PC-9 (cell line): ENCODE results near the gene SRA1. TPM values are rescaled to one million over a fixed set of nuclear protein-coding genes. Genes with fewer than 3 reads are reported as not detected.

ENCODE experiments used
- BruUV-seq: library from RNA; stranded (reverse); fragments of 400-500 nt; replicated peaks from 2 replicates; lab custom pipeline; 2021; lab: Mats Ljungman, UMichigan
- CTCF ChIA-PET: fragments of 300-600 bp; sonication (Branson Sonifier 250); formaldehyde crosslinking; loops from one replicate; lab custom pipeline; 2022; ENCODE audit warnings: antibody characterized with exemption; lab: Charles Lee
- POLR2A ChIA-PET: fragments of 300-600 bp; sonication (Branson Sonifier 250); formaldehyde crosslinking; loops from one replicate; lab custom pipeline; 2022; ENCODE audit warnings: antibody characterized with exemption; ENCODE audit not compliant: unreplicated experiment; lab: Charles Lee
- DNase-seq, 2 experiments: peaks; one replicate each; pipeline versions ENCODE4 v3.0.0 to v3.0.0-alpha.2; 2015 to 2022; ENCODE audit warnings: mixed read lengths in 1 of 2
- H2AFZ ChIP-seq: fragments of 200-600 bp; sonication (generic); 2 replicates; pipeline ENCODE4 v1.8.1; 2017; ENCODE audit warnings: antibody characterized with exemption
- H3F3A ChIP-seq: fragments of 200-600 bp; sonication (generic); 2 replicates; pipeline ENCODE4 v1.8.1; 2017; ENCODE audit warnings: antibody characterized with exemption, mild to moderate bottlenecking, low read depth; ENCODE audit not compliant: insufficient read depth
- H3K27ac ChIP-seq: fragments of 200-600 bp; sonication (generic); 2 replicates; pipeline ENCODE4 v1.6.1; 2016; ENCODE audit warnings: mixed run types
- H3K27me3 ChIP-seq: fragments of 200-600 bp; sonication (generic); 2 replicates; pipeline ENCODE4 v1.6.1; 2016; ENCODE audit warnings: low read depth, mixed run types; ENCODE audit not compliant: insufficient read depth
- H3K36me3 ChIP-seq: fragments of 200-600 bp; sonication (generic); 2 replicates; pipeline ENCODE4 v1.6.1; 2016; ENCODE audit warnings: low read depth, mixed run types
- H3K4me1 ChIP-seq: fragments of 200-600 bp; sonication (generic); replicated peaks from 2 replicates; pipeline ENCODE4 v1.6.1; 2016; ENCODE audit warnings: mixed run types; ENCODE audit not compliant: insufficient read depth
- H3K4me2 ChIP-seq: fragments of 200-600 bp; sonication (generic); 2 replicates; pipeline ENCODE4 v1.6.1; 2017; ENCODE audit warnings: mixed run types
- H3K4me3 ChIP-seq: fragments of 200-600 bp; sonication (generic); 2 replicates; pipeline ENCODE4 v1.6.1; 2016; ENCODE audit warnings: mixed run types
- H3K79me2 ChIP-seq: fragments of 200-600 bp; sonication (generic); 2 replicates; pipeline ENCODE4 v1.6.1; 2017; ENCODE audit warnings: low read depth, mixed run types
- H3K9me2 ChIP-seq: fragments of 200-600 bp; sonication (generic); 2 replicates; pipeline ENCODE4 v1.8.1; 2017; ENCODE audit warnings: mild to moderate bottlenecking; ENCODE audit not compliant: insufficient read depth
- H3K9me3 ChIP-seq: fragments of 200-600 bp; sonication (generic); 2 replicates; pipeline ENCODE4 v1.8.1; 2016; ENCODE audit warnings: low read depth; ENCODE audit not compliant: insufficient read depth
- H4K20me1 ChIP-seq: fragments of 200-600 bp; sonication (generic); 2 replicates; pipeline ENCODE4 v1.8.1; 2017; ENCODE audit not compliant: insufficient read depth
- EZH2 ChIP-seq: fragments of 200-600 bp; sonication (generic); IDR thresholded peaks from 2 replicates; pipeline ENCODE4 v1.8.0; 2017; ENCODE audit warnings: antibody characterized with exemption, low read depth
- intact Hi-C: fragments of 100-400 bp; cut with micrococcal nuclease; formaldehyde crosslinking; loops from one replicate; pipeline ENCODE4 v1.10.0; 2022; ENCODE audit not compliant: unreplicated experiment
- total RNA-seq: library from RNA; stranded (reverse); gene quantifications from 2 replicates; pipeline ENCODE4 v1.2.3, GENCODE V29; 2021
- TF ChIP-seq, protein P1 (sequence below): fragments of 200-600 bp; sonication (generic); conservative IDR thresholded peaks from 2 replicates; pipeline ENCODE4 v1.6.1; 2017; ENCODE audit warnings: mixed run types, antibody characterized with exemption, mild to moderate bottlenecking, moderate library complexity

Gene SRA1
- total RNA-seq, 1 experiment from 2014 or later, result 36.1 TPM

DNA sequence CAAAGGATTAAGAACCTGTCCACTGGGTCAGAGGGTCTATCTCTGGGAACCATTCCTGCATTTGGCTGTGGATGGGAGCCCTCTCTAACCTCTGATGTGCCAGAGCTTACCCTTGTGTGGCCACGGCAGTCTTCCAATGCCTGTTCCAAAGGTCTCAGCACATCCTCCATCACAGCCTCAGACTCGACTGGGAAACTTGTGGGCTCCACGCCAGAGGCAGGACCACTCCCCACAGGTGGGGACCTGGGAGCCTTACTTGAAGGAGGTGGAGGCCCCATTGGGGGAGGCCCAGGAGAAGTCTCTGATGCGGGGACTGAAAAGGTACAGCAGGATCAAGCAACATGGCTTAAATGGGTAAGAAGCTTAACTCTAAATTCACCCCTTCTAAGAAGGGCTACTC, 5.4 kb downstream of the SRA1 start:
- BruUV-seq, result no TSS peak
- Histone ChIP-seq H3K79me2 (peaks cover 27% of the 10 kb centered on the region), H3K4me1 (peaks cover 10% of the 10 kb centered on the region; the same call in 1 of the 2 replicates), H3K4me3 (no peak overlapping the region), H2AFZ (no peak overlapping the region), H3K27ac (no peak overlapping the region), H4K20me1 (peaks cover 4% of the 10 kb centered on the region; the same call in 1 of the 2 replicates), H3K9me3 (no peaks in the 10 kb centered on the region), H3F3A (peaks cover 22% of the 10 kb centered on the region; the same call in 1 of the 2 replicates), H3K9me2 (no peaks in the 10 kb centered on the region), H3K27me3 (no peaks in the 10 kb centered on the region), H3K36me3 (no peaks in the 10 kb centered on the region), H3K4me2 (no peak overlapping the region)
- ChIA-PET CTCF (no interaction called here), POLR2A (interaction anchor here (0.6 to 0.7 kb wide), 4 partner anchors 9 to 861 kb away, joined by 4 to 9 read pairs (median 4); partner anchors contain the start of gene PCDHGA10)
- intact Hi-C loops, result no loop called here
- no peak for TF ChIP-seq EZH2
- TF ChIP-seq, protein P1, sequence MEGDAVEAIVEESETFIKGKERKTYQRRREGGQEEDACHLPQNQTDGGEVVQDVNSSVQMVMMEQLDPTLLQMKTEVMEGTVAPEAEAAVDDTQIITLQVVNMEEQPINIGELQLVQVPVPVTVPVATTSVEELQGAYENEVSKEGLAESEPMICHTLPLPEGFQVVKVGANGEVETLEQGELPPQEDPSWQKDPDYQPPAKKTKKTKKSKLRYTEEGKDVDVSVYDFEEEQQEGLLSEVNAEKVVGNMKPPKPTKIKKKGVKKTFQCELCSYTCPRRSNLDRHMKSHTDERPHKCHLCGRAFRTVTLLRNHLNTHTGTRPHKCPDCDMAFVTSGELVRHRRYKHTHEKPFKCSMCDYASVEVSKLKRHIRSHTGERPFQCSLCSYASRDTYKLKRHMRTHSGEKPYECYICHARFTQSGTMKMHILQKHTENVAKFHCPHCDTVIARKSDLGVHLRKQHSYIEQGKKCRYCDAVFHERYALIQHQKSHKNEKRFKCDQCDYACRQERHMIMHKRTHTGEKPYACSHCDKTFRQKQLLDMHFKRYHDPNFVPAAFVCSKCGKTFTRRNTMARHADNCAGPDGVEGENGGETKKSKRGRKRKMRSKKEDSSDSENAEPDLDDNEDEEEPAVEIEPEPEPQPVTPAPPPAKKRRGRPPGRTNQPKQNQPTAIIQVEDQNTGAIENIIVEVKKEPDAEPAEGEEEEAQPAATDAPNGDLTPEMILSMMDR, result no peak
- no peak for DNase-seq

DNA sequence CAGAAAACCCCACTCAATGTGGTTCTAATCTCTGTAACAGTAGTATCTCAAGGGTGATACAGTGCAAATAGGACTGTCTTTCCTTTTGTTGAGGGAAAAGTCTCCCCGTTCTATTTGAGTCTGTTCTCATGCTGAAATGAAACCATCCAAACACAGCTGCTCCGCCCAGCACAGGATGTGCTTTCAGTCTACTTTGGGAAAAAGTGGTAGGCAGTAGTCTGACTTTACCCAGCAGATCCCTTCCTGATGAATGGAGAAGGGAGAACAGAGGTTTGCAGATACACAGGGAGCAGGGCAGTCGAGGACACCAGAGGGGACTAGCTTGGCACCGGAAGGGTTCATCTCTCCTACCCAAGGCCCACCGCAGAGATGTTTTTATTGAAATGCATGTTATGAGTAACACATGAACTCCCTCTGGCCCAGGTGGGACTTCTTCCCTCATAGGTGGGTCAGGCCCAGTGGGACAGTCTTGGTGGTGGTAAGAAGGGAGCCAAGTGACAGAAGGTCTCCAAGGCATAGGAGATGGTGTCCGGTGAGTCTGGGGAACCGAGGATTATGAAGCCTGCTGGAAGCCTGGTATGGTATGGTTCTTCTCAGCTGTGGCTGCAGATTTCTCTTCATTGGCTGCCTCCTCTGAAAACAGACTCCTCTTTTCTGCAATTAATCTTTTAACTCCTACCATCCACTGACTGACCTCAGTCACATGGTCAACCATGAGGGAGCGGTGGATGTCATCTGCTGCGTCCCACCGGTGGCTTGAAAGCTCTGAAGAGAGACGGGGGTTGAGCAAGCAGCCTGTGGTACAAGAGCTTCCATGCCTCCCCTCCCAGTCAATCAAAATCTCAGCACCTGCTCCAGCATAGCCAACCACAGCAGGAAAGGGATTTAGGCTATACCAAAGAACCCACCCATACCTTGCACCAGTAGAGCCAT, 6.9 kb downstream of the SRA1 start:
- CTCF ChIA-PET, result no interaction called here

More for the DNA sequence above, 6.9 kb downstream of the SRA1 start:
- Histone ChIP-seq H3K4me1 (0 out of 2 replicates have a peak, but pooled peaks cover under 1% of the 10 kb centered on the region), H4K20me1 (peaks cover 4% of the 10 kb centered on the region; the same call in 1 of the 2 replicates), H3K9me2 (no peaks in the 10 kb centered on the region), H3K27ac (no peak overlapping the region), H3F3A (peaks cover 33% of the 10 kb centered on the region; the same call in 1 of the 2 replicates), H3K9me3 (no peaks in the 10 kb centered on the region), H3K4me2 (no peak overlapping the region), H3K4me3 (no peak overlapping the region), H2AFZ (no peak overlapping the region), H3K79me2 (peaks cover 12% of the 10 kb centered on the region), H3K36me3 (no peaks in the 10 kb centered on the region), H3K27me3 (no peaks in the 10 kb centered on the region)
- POLR2A ChIA-PET, result interaction anchor here (0.7 kb wide), 1 partner anchor 97 kb away, joined by 3 read pairs; the partner anchor contains the start of gene IK
- no peak for TF ChIP-seq EZH2
- TF ChIP-seq, protein P1, result no peak
- DNase-seq, result no peak
- intact Hi-C loops, result no loop called here
- BruUV-seq, result no TSS peak
